Lung (tissue), 12 donors: Measurements from ENCODE around the gene RPL41. TPM values are rescaled to one million over a fixed set of nuclear protein-coding genes. Genes with fewer than 3 reads are reported as not detected.

Experiments used
- ATAC-seq: fragments of 200-7000 bp; cut with Tn5 transposase; one replicate; pipeline ENCODE4 v1.9.1; 2020; ENCODE audit warnings: moderate number of reproducible peaks; ENCODE audit not compliant: insufficient read depth, low FRiP score
- DNase-seq, 3 donors: peaks; one replicate each; pipeline ENCODE4 v3.0.0-alpha.2; 2013 to 2017
- H3K27ac ChIP-seq, 2 donors: one replicate each; pipeline ENCODE4 v1.5.1; 2013; ENCODE audit warnings: mild to moderate bottlenecking in 2 of 2, moderate library complexity in 2 of 2, control low read depth in 1 of 2, inconsistent platforms in 1 of 2, low read depth in 1 of 2, low read length in 1 of 2
- H3K27me3 ChIP-seq, 3 donors: one replicate each; pipeline ENCODE4 v1.5.1; 2013; ENCODE audit warnings: low read length in 2 of 3; ENCODE audit not compliant: control insufficient read depth in 3 of 3, insufficient read depth in 3 of 3
- H3K36me3 ChIP-seq, 4 donors: one replicate each; pipeline ENCODE4 v1.5.1; 2013; ENCODE audit warnings: low read length in 4 of 4, mild to moderate bottlenecking in 1 of 4, moderate library complexity in 1 of 4; ENCODE audit not compliant: control insufficient read depth in 4 of 4, insufficient read depth in 4 of 4
- H3K4me1 ChIP-seq, 5 donors: one replicate each; pipeline ENCODE4 v1.5.1; 2013; ENCODE audit warnings: low read length in 5 of 5, mild to moderate bottlenecking in 2 of 5, moderate library complexity in 1 of 5; ENCODE audit not compliant: control insufficient read depth in 5 of 5, insufficient read depth in 5 of 5
- H3K4me3 ChIP-seq: one replicate; pipeline ENCODE4 v1.5.1; 2013; ENCODE audit warnings: mild to moderate bottlenecking, control low read depth, moderate library complexity
- H3K9ac ChIP-seq, 2 donors: one replicate each; pipeline ENCODE4 v1.5.1; 2013; ENCODE audit warnings: low read length in 2 of 2, control low read depth in 1 of 2; ENCODE audit not compliant: insufficient read depth in 1 of 2
- H3K9me3 ChIP-seq, 4 donors: one replicate each; pipeline ENCODE4 v1.5.1; 2013; ENCODE audit warnings: low read length in 3 of 4, mild to moderate bottlenecking in 1 of 4, moderate library complexity in 1 of 4; ENCODE audit not compliant: control insufficient read depth in 4 of 4, insufficient read depth in 3 of 4
- CTCF ChIP-seq: IDR thresholded peaks from 2 replicates; pipeline ENCODE4 v1.5.1; 2012; ENCODE audit warnings: mild to moderate bottlenecking; ENCODE audit errors: control extremely low read depth, extremely low read depth
- WGBS, 2 donors: extraction: QIAGEN DNeasy Blood & Tissue Kit; methylation state at CpG; one replicate each; pipeline ENCODE4 v1.1.7; 2013; 5-methylcytosine and 5-hydroxymethylcytosine counted together
- polyA plus RNA-seq, 2 donors: library from polyadenylated mRNA; stranded (reverse); fragments of 200-250 nt; gene quantifications; one replicate each; pipeline ENCODE4 v1.2.1, GENCODE V29; 2013
- total RNA-seq, 2 donors: library from RNA; depleted of rRNA in 1 of 2; stranded (reverse); fragments of >200 nt in 1 of 2; gene quantifications; one replicate each; pipeline ENCODE4 v1.2.1, GENCODE V29; 2014 to 2021
- donor health status: control.
- donor health status: control.
- donor health status: Bipolar disorder and iron deficiency.
- donor health status: healthy.
- donor health status: DM: yes; HTN: yes; CAD: no.

The RPL41 gene
- total and polyA plus RNA-seq, 4 donors = 1,569 to 5,737 (median 3,911) TPM

GRCh38 chr12:56104109-56104814 lies 12.2 kb upstream of the RPL41 start, which contains the start of gene PA2G4:
Gene PA2G4, plus strand, starts transcription at chr12:56104559. Its CDS starts 179 bp downstream, at chr12:56104738.
- TF ChIP-seq CTCF = no peak
- H3K27me3 ChIP-seq = no peaks in the 10 kb centered on the region
- H3K9me3 ChIP-seq = no peaks in the 10 kb centered on the region
- peaks cover 8 to 27% (median 11%) of the 10 kb centered on the region in 4 donors for H3K36me3 ChIP-seq
- WGBS, 2 donors = 0 to 1% methylated on average over 60 of the region's 60 CpGs
- H3K9ac ChIP-seq = peak within 1 kb of the TSS; percentile 80 to 89
- DNase-seq (peak; percentile 99), ATAC-seq (peak; percentile 97)
- peaks cover 0 to 18% (median 3%) of the 10 kb centered on the region in 5 donors for H3K4me1 ChIP-seq
- H3K27ac ChIP-seq = peak within 1 kb of the TSS; percentile 87 to 90
- peak within 1 kb of the TSS; percentile 72 for H3K4me3 ChIP-seq

- no peaks in the 10 kb centered on the region for H3K9me3 ChIP-seq
- peak overlapping the region; percentile 72 for H3K4me3 ChIP-seq
- no peak for DNase-seq
- peak overlapping the region; percentile 80 to 89 for H3K9ac ChIP-seq
- TF ChIP-seq CTCF = no peak
- H3K36me3 ChIP-seq = peaks cover 10 to 32% (median 17%) of the 10 kb centered on the region in 4 donors
- peak; percentile 4 for ATAC-seq
- 1 to 2% methylated on average over 40 of the region's 40 CpGs for WGBS, 2 donors
- H3K27me3 ChIP-seq = no peaks in the 10 kb centered on the region
- peaks cover 0 to 18% (median 3%) of the 10 kb centered on the region in 5 donors for H3K4me1 ChIP-seq
- peak overlapping the region; percentile 78 to 90 for H3K27ac ChIP-seq
Measured at GRCh38 chr12:56104815-56105608, 11.4 kb upstream of the RPL41 start.

- Histone ChIP-seq H3K36me3 (peaks cover 13 to 36% (median 21%) of the 10 kb centered on the region in 4 donors), H3K27me3 (no peaks in the 10 kb centered on the region), H3K4me3 (peak overlapping the region; percentile 72), H3K27ac (peak overlapping the region in 1 of 2 donors; percentile 90), H3K9me3 (peaks cover 0 to under 1% (median 0%) of the 10 kb centered on the region in 4 donors), H3K4me1 (peaks cover 0 to 18% (median 3%) of the 10 kb centered on the region in 5 donors), H3K9ac (peak overlapping the region; percentile 80 to 89)
- TF ChIP-seq CTCF = no peak
- DNase-seq (no peak), ATAC-seq (no peak)
- WGBS, 2 donors = 27 to 35% methylated on average over 2 of the region's 2 CpGs
Measured at GRCh38 chr12:56105609-56105902, 10.9 kb upstream of the RPL41 start.
